Thyroid gland (tissue), 4 donors: ENCODE measurements around the gene ABCB6.

Experiments
- POLR2A ChIP-seq, 2 donors: fragments of 450-650 bp; IDR thresholded peaks; one replicate each; pipeline ENCODE4 v1.6.1; 2017; ENCODE audit warnings: antibody characterized with exemption in 2 of 2, mild to moderate bottlenecking in 2 of 2, moderate library complexity in 1 of 2
- TF ChIP-seq, protein P1 (sequence below), 6 experiments: fragments of 200-600 bp in 3 of 6; fragments of 450-650 bp in 3 of 6; sonication (generic) in 3 of 6; IDR thresholded peaks; one replicate each; pipeline ENCODE4 v1.5.1; 2016 to 2019; ENCODE audit warnings: antibody characterized with exemption in 6 of 6, mild to moderate bottlenecking in 2 of 6, inconsistent platforms in 1 of 6, moderate library complexity in 1 of 6

DNA sequence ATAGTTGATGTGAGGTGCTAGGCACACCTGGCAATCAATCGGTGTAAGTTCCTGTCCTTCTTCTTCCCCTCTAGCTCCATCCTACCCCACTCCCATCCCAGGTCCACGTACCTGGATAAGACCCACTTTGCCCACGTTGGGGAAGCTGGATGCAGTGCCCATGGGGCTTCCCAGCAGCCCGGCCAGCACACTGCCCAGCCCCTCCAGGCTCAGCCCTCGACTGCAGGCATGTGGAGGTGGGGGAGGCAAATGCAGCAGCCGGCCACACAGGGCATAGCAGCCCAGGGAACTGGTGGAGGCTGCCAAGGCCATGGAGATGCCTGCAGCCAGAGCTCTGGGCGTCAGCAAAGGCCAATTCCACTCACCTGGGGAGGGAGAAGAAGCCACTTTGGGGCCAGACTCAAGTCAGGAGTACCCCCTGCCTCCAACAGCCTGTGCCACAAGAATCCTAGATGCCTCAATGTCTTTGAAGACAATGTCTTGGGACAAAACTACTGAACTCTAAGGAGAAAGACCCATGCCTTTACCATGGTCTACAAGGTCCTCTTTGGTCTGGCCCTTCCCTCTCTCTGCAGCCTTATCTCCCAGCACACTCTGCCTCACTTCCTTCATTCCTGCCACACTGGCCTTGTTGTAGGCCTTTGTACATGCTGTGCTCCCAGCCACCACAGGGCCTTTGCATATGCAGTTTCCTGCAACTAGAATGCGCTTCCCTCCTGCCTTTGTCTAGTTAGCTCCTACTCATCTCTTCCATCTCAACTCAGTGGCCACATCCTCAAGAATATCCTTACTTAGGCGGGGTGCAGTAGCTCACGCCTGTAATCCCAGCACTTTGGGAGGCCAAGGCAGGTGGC, 53.5 kb downstream of the ABCB6 start:
- TF ChIP-seq, protein P1, sequence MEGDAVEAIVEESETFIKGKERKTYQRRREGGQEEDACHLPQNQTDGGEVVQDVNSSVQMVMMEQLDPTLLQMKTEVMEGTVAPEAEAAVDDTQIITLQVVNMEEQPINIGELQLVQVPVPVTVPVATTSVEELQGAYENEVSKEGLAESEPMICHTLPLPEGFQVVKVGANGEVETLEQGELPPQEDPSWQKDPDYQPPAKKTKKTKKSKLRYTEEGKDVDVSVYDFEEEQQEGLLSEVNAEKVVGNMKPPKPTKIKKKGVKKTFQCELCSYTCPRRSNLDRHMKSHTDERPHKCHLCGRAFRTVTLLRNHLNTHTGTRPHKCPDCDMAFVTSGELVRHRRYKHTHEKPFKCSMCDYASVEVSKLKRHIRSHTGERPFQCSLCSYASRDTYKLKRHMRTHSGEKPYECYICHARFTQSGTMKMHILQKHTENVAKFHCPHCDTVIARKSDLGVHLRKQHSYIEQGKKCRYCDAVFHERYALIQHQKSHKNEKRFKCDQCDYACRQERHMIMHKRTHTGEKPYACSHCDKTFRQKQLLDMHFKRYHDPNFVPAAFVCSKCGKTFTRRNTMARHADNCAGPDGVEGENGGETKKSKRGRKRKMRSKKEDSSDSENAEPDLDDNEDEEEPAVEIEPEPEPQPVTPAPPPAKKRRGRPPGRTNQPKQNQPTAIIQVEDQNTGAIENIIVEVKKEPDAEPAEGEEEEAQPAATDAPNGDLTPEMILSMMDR (IDR thresholded peaks at IDR 0.05): no peak
- TF ChIP-seq POLR2A (IDR thresholded peaks at IDR 0.05): no peak
